Uterus (tissue), 2 donors: Measurements from ENCODE around the gene FOXK1.

Experiments
- POLR2A ChIP-seq, 2 donors: fragments of 450-650 bp; IDR thresholded peaks; one replicate each; pipeline ENCODE4 v1.6.1; 2016; ENCODE audit warnings: antibody characterized with exemption in 2 of 2, mild to moderate bottlenecking in 1 of 2, moderate library complexity in 1 of 2
- TF ChIP-seq, protein P1 (sequence below), 4 experiments: fragments of 200-600 bp in 2 of 4; fragments of 450-650 bp in 2 of 4; sonication (generic) in 2 of 4; IDR thresholded peaks; one replicate each; pipeline ENCODE4 v1.5.1; 2016 to 2019; ENCODE audit warnings: antibody characterized with exemption in 4 of 4, mild to moderate bottlenecking in 2 of 4, moderate library complexity in 1 of 4

DNA sequence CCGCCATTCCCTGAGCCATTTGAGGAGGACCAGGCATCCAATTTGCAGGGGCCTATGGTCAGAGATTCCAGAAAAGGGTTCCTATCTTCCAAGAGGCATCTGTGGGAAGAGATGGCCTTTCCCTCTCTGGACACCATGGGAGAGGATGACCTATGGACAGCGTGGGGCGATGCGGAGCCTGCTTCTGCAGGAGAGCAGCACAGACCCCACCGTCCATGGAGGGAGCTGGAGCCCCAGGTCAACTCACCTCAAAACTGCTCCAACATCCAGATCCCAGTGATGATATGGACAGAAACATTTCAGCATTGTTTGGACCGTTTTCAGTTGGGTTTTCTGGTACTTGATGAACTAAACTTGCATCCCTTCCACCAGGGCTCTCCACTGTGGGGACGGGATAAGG, 34.0 kb upstream of the FOXK1 start:
- TF ChIP-seq, protein P1, sequence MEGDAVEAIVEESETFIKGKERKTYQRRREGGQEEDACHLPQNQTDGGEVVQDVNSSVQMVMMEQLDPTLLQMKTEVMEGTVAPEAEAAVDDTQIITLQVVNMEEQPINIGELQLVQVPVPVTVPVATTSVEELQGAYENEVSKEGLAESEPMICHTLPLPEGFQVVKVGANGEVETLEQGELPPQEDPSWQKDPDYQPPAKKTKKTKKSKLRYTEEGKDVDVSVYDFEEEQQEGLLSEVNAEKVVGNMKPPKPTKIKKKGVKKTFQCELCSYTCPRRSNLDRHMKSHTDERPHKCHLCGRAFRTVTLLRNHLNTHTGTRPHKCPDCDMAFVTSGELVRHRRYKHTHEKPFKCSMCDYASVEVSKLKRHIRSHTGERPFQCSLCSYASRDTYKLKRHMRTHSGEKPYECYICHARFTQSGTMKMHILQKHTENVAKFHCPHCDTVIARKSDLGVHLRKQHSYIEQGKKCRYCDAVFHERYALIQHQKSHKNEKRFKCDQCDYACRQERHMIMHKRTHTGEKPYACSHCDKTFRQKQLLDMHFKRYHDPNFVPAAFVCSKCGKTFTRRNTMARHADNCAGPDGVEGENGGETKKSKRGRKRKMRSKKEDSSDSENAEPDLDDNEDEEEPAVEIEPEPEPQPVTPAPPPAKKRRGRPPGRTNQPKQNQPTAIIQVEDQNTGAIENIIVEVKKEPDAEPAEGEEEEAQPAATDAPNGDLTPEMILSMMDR (IDR thresholded peaks at IDR 0.05) = no peak
- TF ChIP-seq POLR2A (IDR thresholded peaks at IDR 0.05) = no peak
